GM21360 (cell line): ENCODE measurements around the gene ZNF740.

ENCODE experiments used
- ATAC-seq: cut with Tn5 transposase; IDR thresholded peaks from one replicate; pipeline ENCODE4 v1.9.1; 2021; ENCODE audit warnings: mild to moderate bottlenecking, moderate library complexity; ENCODE audit not compliant: unreplicated experiment

Gene ZNF740

DNA sequence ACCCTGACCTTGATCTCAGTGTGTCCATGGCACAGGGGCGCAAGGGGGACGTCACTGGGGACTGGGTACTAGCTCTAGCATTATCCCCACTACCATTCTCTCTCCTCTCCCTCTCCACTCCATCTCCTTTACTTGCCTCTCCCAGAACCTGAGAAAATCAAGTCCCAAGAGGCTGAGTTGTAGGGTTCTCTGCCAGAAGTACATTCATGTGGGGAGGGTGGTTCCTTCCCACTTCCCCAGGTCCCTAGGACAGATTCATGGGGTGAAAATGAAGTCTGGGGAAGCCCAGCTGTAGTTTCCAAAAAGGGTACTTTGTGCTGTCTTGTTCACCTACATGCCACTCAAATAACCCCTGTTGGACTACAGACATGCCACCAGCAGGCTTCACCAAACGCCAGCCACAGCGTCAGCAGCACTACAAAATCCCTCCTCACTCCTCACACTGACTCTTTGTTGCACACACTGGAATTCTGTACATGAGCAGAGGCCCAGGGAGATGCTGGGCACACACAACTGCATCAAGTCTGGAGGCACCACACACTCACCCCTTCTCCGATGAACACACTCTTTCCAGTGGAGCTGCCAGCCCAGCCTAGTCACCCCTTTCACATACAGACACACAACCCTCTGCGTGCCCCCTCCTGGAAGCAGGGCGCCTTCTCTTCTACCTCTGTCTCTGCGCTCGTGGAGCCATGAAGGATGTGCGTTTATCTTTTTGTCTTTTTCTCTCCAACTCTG is 44.5 kb downstream of the ZNF740 start:
- no peak for ATAC-seq

DNA sequence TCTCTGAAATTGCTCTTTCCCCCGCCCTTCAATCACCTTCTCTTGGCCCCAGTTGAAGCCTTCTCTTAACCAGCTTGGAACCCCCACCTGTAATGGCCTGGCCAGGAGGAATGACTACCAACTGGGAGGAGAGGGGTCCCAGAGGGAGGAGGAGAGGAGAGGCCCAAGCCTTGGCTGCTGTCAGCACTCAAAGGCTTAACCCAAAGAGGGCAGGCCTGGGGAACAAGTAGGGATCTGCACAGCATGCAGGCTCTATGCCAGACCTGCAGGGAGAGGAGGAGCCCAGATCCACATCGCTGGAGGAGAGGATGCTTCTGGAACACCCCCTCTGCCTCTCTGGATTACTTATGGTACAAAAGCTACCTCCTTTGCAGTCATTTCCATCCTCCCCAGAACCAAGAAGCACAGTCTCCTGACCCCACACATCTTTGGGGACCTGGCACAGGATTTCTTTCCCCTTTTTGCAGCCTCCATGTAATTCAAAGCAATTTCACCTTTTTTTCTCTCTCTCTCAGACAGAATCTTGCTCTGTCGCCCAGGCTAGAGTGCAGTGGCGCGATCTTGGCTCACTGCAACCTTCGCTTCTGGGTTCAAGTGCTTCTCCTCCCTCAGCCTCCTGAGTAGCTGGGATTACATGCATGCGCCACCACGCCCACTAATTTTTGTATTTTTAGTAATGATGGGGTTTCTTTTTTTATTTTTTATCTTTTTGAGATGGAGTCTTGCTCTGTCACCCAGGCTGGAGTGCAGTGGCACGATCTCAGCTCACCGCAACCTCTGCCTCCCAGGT is 45.3 kb downstream of the ZNF740 start:
- no peak for ATAC-seq

DNA sequence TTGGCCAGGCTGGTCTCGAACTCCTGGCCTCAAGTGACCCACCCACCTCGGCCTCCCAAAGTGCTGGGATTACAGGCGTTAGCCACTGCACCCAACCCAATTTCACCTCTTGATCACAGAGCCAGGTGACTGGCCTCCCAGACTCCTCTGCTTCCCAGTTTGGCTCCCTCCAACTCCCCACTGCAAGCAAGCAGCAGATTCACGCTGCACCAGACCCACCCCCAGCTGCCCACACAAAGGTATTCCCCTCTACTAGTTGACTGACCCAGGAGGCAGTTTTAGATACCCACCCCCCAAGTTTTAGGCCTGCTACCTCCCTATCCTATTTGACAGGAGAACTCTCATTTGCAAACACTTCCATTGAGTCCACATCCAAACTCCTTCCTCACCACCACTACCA is 46.3 kb downstream of the ZNF740 start:
- ATAC-seq: no peak

DNA sequence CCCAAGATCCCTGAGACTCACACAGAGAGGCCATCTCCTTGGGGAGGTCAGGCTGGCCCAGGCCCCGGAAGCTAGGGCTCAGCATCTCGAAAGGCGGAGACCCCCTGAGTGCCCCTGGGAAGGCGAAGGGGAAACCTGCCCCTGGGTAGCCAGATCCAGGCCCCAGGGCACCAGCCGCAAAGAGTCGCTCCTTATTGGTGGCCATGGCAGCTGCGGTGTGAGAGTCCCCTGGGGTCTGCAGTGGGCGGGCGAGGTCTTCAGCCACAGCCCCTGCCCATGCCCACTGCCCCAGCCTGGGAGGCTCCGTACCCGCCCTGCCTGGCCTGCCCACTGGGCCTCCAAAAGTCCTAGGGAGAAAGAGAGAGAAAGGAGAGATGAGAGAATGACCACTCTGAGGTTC is 46.8 kb downstream of the ZNF740 start:
- no peak for ATAC-seq

DNA sequence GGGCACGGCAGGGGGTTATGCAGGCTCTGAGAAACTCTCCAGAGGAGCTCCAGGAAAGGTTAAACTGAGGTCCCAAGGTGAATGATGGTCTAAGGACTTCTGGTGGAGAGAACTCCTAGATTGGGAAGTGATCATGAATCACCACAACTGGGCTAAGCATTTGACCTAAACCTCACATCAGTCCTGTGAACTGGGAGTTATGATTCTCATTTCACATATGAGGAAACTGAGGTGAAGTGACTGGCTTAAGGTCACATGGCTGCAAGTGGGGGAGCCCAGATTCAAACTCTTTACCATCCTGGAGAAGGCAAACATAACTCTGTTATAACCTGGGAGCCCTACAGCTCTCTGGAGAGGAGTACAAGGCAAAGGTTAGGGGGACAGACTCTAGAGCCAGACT is 47.3 kb downstream of the ZNF740 start:
- ATAC-seq: no peak

DNA sequence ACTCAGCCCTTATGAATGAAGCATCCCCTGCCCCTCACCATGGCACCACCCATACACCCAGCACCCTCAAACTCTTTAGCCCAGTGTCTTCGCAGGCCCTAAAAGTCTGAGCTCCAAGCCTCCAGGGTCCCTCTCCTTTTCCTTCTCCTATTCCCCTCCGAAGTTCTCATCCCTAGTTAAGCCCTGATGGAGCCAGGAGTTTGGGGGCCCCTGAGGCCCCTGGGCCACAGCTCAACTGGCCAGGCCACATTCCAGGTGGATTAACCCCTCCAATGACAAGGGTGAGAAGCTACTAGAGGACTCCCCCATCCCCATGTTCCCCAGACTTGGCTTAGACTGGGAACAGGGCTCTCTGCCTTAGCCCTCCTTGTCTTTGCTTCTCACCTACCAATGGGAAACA is 48.9 kb downstream of the ZNF740 start:
- ATAC-seq: no peak

DNA sequence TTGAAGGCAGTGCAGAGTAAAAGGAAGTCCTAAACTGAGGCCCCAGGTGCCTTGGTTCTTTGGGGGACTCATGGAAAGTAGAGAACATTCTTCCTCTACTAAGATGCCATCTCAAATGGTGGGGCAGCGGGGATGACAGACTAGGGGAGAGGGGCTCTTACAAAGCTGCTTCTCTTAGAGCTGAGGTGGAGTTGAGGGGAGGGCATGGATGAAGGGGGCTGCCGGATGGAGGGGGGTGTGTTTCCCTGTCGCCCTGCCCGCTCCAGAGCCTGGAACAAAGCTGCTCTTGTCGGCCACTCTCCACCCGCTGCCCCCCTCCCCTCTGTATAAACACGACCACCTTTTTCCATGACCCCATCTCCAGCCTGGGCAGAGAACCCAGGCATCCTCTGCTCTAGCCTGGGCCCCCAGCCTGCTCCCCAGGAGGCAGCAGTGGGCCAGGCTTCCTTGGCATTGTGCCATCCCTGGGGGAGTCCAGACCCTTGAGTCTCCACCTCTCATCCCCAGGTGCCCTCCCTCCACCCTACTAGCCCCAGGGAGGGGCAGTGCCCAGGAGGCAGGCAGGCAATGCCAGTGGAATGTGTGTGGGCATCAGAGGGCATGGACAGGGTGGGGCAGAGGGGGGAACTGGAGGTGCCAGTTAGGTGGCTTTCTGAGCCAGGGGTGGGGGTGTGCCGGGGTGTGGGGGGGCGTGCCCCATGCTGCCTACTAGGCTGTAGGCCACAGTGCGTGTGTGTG is 49.8 kb downstream of the ZNF740 start:
- no peak for ATAC-seq

DNA sequence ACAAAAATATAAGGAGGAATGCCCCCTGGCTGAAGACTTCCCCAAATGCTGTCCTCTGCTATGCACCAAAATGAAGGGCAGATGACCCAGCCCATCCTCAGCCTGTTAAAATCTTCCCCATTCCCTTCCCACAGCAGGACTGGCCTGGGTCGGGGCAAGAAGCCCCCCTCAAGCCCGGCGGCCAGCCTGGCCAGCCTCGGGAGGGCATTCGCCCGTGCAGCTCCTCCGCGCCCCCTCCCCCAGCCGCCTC is 51.1 kb downstream of the ZNF740 start:
- no peak for ATAC-seq

DNA sequence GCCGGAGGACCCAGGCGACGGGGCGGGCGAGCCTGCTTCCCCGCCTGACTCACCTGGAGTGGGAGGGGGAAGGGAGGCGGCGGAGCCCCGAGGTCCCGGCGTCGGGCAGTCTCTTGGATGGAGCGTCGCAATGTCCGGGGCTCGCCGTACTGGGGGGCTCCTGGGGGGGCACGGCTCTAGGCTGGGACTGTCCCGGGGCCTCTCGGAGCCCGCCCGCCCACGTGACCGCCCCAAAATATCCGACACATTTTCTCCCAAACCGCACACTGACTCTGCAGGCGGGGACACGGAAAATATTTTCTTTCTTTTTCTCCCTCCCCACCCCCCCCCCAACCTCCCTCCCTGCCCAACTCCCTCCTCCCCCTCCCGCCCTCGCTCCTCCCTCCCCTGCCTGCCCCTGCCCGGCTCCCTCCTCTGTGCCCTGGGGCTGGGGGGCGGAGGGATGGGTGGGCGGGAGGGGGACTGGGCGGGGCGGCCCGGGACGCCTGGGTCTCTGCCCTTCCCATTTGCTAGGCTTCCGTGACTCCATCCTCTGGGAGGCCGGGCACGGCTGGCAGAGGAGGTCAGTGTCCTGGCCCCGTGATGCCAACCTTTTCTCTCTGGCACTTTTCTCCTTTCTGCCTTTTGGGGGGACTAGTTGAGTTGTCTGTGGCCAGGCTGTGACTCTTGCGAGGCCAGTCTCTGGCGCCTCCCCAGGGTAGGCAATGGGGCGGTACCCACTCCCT is 51.6 kb downstream of the ZNF740 start, which contains the start of gene RARG:
TSS of gene RARG (minus strand) at position 289 of the 725 bp plus-strand sequence. CDS start 4,664 bp downstream, outside the sequence.
- ATAC-seq: no peak

DNA sequence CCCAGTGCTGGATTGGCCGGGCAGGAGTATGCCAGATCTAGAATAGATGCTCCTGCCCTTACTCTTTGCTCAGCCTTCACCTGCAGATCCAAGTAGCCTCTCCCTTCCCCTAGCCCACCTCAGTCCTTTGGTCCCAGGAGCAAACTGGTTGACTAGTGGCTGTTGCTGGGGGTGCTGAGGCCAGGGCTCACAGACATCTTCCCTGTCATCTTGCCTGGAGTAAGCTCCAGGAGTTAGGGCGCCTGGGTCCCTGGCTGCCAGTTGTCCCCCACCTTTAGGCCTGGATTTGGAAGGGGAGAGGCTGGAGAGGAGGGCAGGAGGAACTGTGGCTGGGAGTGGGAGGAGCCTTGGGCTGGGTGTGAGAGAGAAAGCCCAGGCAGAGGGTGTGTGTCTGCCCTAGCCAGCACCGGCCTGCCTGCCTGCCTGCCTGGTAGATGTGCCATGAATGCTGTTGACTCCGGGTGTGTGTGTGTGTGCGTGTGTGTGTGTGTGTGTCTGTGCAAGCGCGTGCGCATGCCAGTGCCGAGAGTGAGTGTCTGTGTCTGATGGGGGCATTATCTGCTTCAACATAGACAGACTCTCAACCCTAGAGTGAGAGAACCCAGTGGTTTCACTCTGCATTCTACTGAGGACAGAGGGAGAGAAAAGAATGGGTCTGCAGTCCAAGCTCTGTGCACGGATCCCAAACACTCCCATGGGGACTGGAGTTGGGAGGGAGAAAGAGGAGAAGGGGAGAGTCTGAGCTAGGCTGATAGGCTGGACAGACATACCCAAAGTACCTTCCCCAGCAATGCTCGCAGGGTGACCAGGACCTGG is 52.3 kb downstream of the ZNF740 start:
- ATAC-seq: no peak

DNA sequence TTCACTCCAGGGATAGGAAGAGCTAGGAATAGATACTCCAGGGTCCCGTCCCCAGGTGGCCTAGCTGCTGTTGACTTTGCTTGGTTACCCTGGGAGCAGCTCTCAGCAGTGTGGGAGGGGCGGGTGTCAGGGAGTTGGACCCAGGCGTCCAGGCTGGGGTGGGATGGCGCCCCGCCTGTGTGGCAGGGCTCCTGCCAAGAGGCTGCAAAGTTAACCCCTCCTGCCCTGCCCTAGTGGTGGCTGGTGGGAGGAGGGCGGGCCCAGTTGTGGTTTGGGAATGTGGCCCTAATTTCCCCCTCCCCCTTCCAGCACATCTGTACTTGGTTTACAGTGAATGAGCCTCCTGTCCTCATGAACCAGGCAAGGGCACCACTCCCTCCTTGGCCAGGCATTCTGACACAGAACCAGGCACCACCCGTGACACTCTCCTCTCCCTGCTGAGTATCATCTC is 53.2 kb downstream of the ZNF740 start:
- ATAC-seq: no peak

DNA sequence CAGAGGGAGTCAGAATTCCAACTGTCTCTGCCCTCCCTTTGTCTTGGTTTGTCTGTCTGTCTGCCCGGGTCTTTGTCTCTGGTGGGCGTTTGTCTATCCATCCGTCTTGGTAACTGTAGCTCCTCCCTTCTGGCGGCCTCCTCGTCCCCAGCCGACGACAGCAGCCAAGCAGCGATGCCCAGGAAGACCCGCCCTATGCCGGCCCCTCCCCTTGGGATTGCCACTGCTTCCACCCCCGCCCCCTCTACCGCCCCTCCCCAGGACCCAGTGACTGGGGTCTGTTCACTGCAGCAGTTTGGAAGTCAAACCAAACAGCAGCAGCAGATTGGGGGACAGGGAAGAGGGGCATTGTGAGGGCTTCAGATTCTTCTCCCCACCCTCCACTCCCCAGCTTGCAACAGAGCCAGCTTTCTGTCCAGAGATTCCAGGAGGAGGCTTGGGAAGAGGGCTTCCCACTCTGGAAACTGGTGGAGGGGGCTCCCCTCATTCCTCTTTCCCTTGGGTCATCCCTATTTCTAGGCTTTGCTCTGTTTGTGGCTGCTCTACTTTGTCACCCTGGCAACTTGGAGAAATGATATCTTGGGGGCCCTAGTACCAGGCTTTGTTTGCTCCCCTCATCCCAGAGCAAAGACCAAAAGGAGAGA is 53.9 kb downstream of the ZNF740 start:
- no peak for ATAC-seq

DNA sequence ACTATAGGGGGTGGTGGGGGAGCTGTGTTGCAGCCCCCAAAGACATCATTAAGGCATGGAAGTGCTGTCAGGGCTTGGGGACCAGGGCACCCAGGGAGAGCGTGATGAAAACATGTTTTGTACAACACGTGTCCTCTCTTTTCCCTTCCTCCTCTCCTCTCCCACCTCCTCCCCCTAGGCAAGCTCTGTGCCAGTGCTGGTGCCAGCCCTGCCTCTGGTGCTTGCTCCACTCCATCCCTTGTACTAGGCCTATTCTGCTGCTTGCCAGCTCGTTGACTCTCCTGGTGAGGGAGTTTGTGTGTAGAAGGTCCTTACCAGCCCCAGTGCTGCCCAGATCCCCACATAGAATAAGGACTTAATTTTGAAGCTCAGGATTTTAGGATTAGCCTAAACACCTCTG is 54.6 kb downstream of the ZNF740 start:
- ATAC-seq: no peak

DNA sequence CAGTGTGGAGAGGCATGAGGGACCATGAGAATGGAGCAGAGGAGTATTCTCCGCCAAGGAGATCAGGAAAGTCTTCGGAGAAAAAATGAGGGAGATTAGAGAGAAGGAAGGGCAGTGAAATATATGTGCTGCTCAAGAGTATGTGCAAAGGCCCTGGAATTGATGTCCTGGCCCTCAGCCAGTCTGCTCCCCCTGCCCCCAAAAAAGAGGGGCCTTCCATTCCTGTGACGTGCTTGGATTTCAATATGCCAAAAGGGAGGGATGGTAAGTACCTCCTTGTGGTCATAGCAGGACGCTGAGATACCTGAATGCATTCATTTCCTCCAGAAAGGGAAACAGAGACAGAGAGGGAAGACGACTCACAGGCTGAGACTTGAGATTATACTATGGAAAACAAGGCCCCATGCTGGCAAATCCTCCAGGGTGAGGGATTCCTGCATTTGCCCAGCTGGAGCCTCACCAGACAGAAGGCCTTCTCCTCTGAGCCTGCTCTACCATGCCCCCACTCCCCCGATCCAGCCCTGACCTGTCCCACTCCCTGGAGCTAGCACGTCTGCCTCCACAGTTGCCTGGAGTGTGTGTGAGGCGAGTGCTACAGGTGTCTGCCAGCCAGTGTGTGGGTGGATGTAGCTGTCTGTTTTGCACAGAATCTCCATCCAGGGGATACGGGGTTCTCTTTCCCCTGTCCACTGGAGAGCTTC is 55.4 kb downstream of the ZNF740 start:
- ATAC-seq: no peak

DNA sequence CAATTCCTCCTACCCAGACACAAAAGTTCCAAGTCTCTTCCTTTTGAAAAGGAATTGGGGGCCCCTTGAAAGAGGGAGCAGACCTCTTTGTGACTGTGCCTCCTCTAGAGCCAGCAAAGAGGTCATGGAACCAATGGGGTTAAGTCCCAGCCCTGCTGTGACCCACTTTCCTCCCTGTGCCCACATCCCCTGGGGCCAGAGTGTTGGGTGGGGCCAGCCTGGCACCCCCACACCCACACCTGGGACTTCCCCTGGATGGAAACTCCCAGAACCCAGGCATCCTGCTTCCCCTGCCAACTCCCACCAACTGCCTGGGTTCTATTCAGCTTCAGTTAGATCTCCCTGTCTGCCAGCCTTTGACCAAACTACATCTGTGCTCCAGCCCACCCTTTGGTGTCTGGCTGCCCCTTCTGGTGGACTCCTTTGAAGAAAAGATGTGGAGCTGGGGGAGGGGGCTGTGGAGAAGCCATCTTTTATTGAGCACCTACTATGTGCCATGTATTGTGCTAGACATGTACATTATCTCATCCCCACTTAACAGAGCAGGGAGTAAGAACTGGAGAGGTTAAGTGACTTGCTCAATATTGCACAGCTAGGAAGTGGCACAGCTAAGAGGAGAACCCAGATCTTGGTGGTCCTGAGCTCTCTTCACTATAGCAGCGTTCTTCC is 56.1 kb downstream of the ZNF740 start:
- no peak for ATAC-seq

DNA sequence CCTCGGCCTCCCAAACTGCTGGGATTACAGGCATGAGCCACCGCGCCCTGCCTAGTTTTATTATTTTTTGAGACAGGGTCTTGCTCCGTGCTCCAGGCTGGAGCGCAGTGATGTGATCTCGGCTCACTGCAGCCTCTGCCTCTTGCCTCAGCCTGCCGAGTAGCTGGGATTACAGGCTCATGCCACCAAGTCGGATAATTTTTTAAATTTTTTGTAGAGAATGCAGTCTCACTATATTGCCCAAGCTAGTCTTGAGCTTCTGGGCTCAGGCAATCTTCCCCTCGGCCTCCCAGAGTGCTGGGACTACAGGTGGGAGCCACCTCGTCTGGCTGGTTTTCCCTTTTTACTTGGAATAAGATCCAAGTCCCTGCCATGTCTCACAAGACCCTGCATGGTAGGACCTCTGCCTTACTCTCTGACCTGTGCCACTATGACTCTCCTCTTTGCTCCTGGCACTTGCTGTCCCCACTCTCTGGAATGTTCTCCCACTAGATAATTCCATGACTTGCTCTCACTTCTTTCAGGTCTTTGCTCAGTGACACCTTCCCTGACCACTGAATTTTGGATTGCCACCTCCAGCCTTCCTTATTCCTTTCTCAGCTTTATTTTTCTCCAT is 59.2 kb downstream of the ZNF740 start:
- no peak for ATAC-seq

DNA sequence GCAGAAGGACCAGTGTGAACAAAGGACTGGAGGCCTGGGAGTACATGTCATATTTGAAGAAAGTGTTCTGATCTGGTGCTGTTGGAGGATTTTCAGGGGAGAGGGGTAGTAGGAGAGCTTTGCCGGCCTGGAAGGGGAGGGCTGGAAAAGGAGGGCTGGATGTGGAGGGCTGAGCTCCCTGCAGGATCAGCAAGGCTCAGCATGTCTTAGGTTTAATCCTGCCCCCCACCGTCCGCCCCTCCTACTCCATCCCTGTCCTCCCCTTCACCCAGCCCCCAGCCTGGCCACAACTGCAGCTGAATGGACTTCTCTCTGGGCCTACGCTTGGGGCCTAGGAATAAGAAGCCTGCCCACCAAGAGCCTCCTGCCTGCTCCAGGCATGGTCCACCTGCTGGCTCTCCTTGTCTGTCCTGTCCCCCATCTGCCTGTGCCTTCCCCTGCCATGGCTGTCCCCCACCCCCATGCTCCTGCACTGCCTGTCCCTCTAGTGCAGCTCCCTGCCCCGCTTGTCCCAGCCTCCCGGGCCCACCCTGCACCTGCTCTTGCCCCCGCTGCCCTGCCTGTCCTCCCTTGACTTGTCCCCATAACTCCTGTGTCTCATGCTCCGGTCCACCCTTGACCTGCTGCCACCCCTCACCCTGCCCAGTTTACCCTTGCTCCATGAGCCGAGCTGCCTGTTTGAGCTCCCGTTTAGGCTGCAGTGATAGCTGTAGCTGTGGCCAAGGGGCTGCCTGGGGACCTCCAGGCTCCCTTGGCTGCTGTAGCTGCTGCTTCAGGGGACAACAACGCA is 61.3 kb downstream of the ZNF740 start:
- ATAC-seq: no peak

DNA sequence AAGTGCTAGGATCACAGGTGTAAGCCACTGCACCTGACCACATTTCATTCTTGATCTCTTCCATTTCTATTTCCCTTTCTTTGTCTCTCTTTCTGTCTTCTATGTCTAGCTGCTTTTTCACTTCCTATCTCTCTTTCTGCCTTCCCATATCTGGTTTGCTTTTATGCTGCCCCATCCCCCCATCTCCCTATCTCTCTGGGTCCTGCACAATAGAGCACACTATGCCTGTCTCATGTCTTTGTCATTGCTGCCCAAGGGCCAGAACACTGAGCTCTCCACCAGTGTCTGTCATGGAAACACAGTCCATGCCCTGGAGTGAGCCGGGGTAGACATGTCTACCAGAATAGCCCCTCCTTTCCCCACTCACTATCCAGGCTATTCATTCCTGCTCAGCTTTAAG is 63.8 kb downstream of the ZNF740 start:
- ATAC-seq: no peak
